ENCODE data around the gene SLC38A7.
"Not testable (repeated sequence)": the region's sequence is repeated elsewhere in the genome, so short reads cannot be mapped to it uniquely, and the experiment has no call there.

The SLC38A7 gene

DNA sequence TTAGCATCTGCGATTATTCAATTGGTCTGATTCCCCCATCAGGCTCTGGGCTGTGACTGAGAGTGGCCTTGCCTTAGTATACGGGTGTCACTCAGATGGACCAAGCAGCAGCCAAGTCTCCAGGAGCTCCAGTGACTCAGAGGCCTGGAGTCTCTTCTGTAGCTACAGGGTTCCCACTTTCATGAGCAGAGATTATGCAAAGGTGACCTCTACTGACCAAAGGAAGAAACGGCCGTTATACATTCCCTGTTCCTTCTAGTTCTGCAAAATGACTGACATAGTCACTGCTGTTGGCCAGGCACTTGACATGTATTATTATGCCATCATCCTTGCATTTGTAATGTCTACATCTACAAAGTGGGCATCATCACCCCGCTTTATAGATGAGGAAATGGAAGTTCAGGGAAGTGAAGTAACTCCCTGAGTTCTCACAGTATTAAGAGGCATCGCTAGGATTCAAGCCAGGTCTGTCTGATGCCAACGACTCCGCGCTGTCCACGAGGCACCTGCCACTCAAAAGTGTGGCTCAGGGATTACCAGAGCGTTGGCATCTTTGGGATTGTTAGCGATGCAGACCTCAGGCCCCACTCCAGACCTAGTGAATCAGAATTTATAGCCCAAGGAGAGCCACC, 23.3 kb downstream of the SLC38A7 start:
- Histone ChIP-seq H2AFZ (ENCODE audit: low read depth, low read length) (no peak overlapping the region), H3K36me3 (ENCODE audit: insufficient read depth, low read length) (no peaks in the 10 kb centered on the region), H3K4me3 (ENCODE audit: low read length) (no peak overlapping the region), H3K9me3 (ENCODE audit: low read length) (no peaks in the 10 kb centered on the region), H3K27me3 (ENCODE audit: insufficient read depth, low read length) (no peaks in the 10 kb centered on the region), H3K4me1 (ENCODE audit: insufficient read depth, low read length) (no peaks in the 10 kb centered on the region)

DNA sequence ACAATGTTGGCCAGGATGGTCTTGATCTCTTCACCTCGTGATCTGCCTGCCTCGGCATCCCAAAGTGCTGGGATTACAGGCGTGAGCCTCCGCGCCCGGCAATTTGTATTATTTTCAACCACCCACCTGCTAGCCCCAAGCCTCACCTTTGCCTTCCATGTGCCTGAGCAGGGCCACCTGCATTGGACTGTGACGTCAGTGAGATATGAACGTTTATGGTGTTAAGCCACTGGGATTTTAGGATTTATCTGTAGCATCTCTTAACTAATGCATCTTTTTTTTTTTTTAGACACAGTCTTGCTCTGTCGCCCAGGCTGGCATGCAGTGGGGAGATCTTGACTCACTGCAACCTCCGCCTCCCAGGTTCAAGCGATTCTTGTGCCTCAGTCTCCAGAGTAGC, 24.7 kb downstream of the SLC38A7 start:
- not testable (repeated sequence) for H3K4me3 ChIP-seq (ENCODE audit: low read length); H3K4me1 ChIP-seq (ENCODE audit: insufficient read depth, low read length); H3K27me3 ChIP-seq (ENCODE audit: insufficient read depth, low read length); H3K36me3 ChIP-seq (ENCODE audit: insufficient read depth, low read length); H2AFZ ChIP-seq (ENCODE audit: low read depth, low read length); H3K9me3 ChIP-seq (ENCODE audit: low read length)

DNA sequence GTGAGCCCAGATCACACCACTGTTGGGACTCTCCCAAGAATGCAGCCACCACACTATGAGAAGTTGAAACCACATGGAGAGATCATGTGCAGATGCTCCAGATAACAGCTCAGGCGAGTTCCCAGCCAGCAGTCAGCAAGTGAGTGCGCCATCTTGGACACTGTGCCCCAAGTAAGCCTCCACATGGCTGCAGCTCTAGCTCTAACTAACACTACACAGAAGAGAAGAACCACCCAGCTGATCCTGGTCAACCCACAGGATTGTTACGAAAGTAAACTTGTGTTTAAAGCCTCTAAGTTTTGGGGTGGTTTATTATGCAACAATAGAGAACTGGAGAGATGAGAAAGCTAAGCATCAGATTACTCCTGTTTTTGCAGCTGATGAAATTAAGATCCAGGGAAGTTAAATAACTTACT, 25.8 kb downstream of the SLC38A7 start:
- Histone ChIP-seq H3K36me3 (ENCODE audit: insufficient read depth, low read length) (no peaks in the 10 kb centered on the region), H2AFZ (ENCODE audit: low read depth, low read length) (no peak overlapping the region), H3K4me3 (ENCODE audit: low read length) (no peak overlapping the region), H3K4me1 (ENCODE audit: insufficient read depth, low read length) (peaks cover 8% of the 10 kb centered on the region), H3K27me3 (ENCODE audit: insufficient read depth, low read length) (no peaks in the 10 kb centered on the region), H3K9me3 (ENCODE audit: low read length) (no peaks in the 10 kb centered on the region)

DNA sequence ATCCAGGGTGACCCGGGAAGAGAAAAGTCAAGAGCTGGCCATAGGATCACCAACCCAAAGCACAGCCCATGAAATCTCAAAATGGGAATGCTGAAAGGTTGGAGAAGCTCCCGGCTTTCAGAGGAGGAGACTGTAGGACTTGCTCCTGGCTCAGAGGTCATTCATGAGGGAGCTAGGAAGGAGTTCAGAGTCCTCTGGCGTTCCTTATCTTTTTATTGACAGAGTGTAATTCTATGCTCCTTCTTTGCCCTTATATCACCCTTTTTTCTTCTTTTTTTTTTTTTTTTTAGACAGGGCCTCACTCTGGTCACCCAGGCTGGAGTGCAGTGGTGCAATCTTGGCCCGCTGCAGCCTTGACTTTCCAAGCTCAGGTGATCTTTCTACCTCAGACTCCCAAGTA, 27.7 kb downstream of the SLC38A7 start:
- Histone ChIP-seq H2AFZ (ENCODE audit: low read depth, low read length) (no peak overlapping the region), H3K4me3 (ENCODE audit: low read length) (no peak overlapping the region), H3K36me3 (ENCODE audit: insufficient read depth, low read length) (no peaks in the 10 kb centered on the region), H3K9me3 (ENCODE audit: low read length) (no peaks in the 10 kb centered on the region), H3K4me1 (ENCODE audit: insufficient read depth, low read length) (peaks cover 8% of the 10 kb centered on the region), H3K27me3 (ENCODE audit: insufficient read depth, low read length) (no peaks in the 10 kb centered on the region)

DNA sequence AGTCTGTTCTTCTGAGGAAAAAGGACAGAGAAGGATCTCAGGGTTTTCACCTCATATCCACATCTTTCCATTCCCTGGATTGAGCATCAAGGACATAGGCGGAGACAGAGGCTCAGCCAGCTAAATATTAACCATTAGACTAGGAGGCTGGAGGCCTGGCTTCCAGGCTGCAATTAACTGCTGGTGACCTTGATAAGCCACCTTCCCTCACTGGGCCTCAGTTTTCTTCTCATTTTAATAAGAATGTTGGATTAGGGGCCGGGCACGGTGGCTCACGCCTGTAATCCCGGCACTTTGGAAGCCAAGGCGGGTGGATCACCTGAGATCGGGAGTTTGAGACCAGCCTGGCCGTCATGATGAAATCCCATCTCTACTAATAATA, 29.4 kb downstream of the SLC38A7 start:
- Histone ChIP-seq H3K9me3 (ENCODE audit: low read length) (no peaks in the 10 kb centered on the region), H3K27me3 (ENCODE audit: insufficient read depth, low read length) (no peaks in the 10 kb centered on the region), H3K4me3 (ENCODE audit: low read length) (no peak overlapping the region), H3K4me1 (ENCODE audit: insufficient read depth, low read length) (peaks cover 8% of the 10 kb centered on the region), H3K36me3 (ENCODE audit: insufficient read depth, low read length) (no peaks in the 10 kb centered on the region), H2AFZ (ENCODE audit: low read depth, low read length) (no peak overlapping the region)

DNA sequence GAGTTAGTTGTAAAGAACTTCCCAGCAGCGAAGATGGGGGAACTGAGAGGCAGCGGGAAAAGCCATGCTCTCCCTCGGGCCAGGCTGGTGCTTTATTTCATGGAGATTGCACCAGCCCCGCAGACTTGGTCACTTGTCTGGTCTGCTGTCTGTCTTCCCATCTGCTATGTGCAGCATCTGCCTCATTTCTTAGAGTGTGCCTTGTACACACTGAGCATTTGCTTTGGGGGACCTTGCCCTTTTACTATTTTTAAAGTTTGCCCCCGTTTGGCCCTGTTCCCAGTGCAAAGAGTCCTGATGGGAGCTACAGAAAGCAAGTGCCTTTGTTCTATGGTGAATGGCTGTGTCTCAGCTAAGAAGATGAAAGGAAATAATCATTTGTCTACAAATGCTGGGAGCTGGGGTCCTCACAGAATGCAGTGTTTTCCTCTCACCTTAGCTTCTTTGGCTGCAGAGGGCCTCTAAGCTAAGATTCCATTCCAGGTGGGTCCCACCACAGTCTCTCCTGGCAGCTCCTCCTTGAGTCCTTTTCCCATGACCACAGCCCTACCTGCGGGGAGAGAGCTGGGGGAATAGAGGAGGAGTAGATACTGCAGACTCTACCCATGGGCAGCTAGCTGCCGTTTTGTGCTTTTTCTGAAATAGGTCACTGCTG, 29.9 kb downstream of the SLC38A7 start:
- no peaks in the 10 kb centered on the region for H3K9me3 ChIP-seq (ENCODE audit: low read length)
- no peak overlapping the region for H2AFZ ChIP-seq (ENCODE audit: low read depth, low read length)
- no peaks in the 10 kb centered on the region for H3K27me3 ChIP-seq (ENCODE audit: insufficient read depth, low read length)
- H3K4me3 ChIP-seq (ENCODE audit: low read length): no peak overlapping the region
- no peaks in the 10 kb centered on the region for H3K36me3 ChIP-seq (ENCODE audit: insufficient read depth, low read length)
- H3K4me1 ChIP-seq (ENCODE audit: insufficient read depth, low read length): peaks cover 8% of the 10 kb centered on the region

DNA sequence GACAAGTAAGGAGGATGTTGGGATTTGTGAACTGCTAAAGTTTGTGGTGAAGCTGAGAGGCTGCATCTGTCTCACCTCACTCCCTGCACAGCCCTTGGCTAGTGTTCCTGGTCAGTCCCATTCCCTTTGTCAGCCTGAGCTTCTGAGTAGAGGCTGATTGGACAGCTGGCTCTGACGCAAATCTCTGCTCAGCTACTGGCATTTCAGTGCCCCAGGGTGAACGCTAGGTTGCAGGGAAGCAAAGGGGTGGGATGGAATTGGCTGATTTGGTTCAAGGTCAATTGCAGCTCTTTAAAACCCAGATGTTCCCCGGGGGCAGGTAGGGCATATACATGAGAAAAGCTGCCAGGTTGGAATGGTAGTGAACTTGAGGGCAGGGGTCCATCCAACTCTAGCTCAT, 31.8 kb downstream of the SLC38A7 start:
- H3K4me1 ChIP-seq (ENCODE audit: insufficient read depth, low read length): peaks cover 8% of the 10 kb centered on the region
- H3K9me3 ChIP-seq (ENCODE audit: low read length): no peaks in the 10 kb centered on the region
- no peak overlapping the region for H2AFZ ChIP-seq (ENCODE audit: low read depth, low read length)
- H3K36me3 ChIP-seq (ENCODE audit: insufficient read depth, low read length): no peaks in the 10 kb centered on the region
- no peaks in the 10 kb centered on the region for H3K27me3 ChIP-seq (ENCODE audit: insufficient read depth, low read length)
- no peak overlapping the region for H3K4me3 ChIP-seq (ENCODE audit: low read length)

DNA sequence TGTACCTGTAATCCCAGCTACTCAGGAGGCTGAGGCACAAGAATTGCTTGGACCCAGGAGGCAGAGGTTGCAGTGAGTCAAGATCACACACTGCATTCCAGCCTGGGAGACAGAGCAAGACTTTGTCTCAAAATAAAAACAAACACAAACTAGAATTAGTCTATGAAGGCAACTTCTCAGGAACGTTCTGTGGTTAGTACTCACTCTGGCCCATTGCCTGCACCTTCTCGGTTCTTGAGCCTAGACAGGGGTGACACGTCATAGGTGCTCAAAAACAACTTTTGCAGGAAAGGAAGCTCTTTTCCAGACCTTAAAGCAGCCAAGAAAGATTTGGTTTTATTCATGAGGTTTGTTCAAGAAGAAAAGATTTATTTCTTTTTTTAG, 32.6 kb downstream of the SLC38A7 start:
- H3K36me3 ChIP-seq (ENCODE audit: insufficient read depth, low read length): no peaks in the 10 kb centered on the region

DNA sequence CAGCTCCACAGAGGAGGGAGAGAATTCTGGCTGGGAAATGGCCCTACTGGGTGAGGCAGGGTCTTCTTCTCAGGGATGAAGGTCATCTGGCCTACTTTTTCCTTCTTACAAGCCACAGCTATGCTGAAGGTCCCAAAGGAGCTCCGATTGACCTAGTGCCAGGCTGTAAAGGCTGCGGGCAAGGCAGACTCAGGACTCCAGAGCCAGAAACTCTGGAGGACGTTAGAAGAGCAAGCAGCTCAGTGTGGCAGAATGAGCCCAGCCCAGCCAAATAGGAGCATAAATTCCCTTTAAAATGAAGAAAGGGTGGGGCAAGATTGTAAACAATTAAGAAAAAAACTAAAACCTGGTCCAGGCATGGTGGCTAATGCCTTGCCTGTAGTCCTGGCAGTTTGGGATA, 34.9 kb downstream of the SLC38A7 start:
- H3K27me3 ChIP-seq (ENCODE audit: insufficient read depth, low read length): no peaks in the 10 kb centered on the region
- H3K9me3 ChIP-seq (ENCODE audit: low read length): no peaks in the 10 kb centered on the region
- no peaks in the 10 kb centered on the region for H3K36me3 ChIP-seq (ENCODE audit: insufficient read depth, low read length)
- H3K4me1 ChIP-seq (ENCODE audit: insufficient read depth, low read length): peaks cover 5% of the 10 kb centered on the region
- H2AFZ ChIP-seq (ENCODE audit: low read depth, low read length): no peak overlapping the region
- no peak overlapping the region for H3K4me3 ChIP-seq (ENCODE audit: low read length)

More for the DNA sequence above, 32.6 kb downstream of the SLC38A7 start:
- Histone ChIP-seq H3K9me3 (ENCODE audit: low read length) (no peaks in the 10 kb centered on the region), H2AFZ (ENCODE audit: low read depth, low read length) (no peak overlapping the region), H3K4me3 (ENCODE audit: low read length) (no peak overlapping the region), H3K4me1 (ENCODE audit: insufficient read depth, low read length) (peaks cover 8% of the 10 kb centered on the region), H3K27me3 (ENCODE audit: insufficient read depth, low read length) (no peaks in the 10 kb centered on the region)

DNA sequence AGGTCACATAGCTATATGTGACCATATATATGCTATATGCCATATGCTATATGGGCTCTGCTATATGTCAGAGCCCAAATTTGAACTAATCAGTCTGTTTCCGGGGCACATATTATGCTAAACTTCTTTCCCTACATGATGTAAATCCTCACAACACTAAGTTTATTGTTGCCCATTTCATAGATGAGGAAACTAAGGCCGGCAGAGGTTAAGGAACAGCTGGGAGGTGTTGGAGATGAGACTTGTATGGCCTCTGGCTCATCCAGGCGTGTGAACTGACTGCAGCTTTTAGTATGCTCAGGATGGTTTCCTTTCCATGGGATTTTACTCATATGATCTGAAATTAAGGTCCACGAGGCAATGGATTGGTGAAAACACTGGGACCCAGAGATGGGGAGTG, 37.5 kb downstream of the SLC38A7 start:
- H3K4me3 ChIP-seq (ENCODE audit: low read length): no peak overlapping the region
- H2AFZ ChIP-seq (ENCODE audit: low read depth, low read length): no peak overlapping the region
- H3K27me3 ChIP-seq (ENCODE audit: insufficient read depth, low read length): no peaks in the 10 kb centered on the region

DNA sequence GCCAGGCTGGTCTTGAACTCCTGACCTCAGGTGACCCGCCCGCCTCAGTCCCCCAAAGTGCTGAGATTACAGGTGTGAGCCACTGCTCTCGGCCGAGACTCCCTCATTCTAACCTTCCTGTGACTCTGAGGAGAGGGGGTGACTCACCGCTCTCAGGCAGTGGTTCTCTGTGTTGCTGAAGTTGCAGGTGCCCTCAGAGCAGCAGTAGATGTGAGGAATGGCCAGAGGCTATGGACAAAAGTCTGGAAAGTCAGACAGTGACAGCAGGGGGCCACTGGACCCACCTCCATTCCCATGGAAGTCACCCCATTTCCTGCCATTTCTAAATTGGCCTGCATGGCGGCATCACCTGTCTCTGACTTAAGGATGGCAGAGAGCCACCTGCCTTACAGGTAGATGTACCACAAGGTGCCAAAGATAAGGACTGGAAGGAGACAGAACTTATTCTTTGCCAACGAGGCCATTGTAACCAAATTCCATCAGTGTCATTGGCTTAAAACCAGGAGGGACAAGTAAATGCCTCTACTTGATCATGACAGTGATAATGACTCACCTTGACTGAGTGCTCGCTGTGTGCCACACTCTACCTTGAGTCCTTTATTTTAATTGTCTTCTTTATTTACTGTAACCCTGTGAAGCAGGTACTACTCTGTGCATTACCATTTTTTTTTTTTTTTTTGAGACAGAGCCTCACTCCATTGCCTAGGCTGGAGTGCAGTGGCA, 39.6 kb downstream of the SLC38A7 start:
- H3K4me3 ChIP-seq (ENCODE audit: low read length): no peak overlapping the region
- no peaks in the 10 kb centered on the region for H3K4me1 ChIP-seq (ENCODE audit: insufficient read depth, low read length)
- no peaks in the 10 kb centered on the region for H3K27me3 ChIP-seq (ENCODE audit: insufficient read depth, low read length)
- H3K36me3 ChIP-seq (ENCODE audit: insufficient read depth, low read length): no peaks in the 10 kb centered on the region
- no peak overlapping the region for H2AFZ ChIP-seq (ENCODE audit: low read depth, low read length)
- H3K9me3 ChIP-seq (ENCODE audit: low read length): no peaks in the 10 kb centered on the region

More for the DNA sequence above, 37.5 kb downstream of the SLC38A7 start:
- H3K9me3 ChIP-seq (ENCODE audit: low read length): no peaks in the 10 kb centered on the region
- no peaks in the 10 kb centered on the region for H3K4me1 ChIP-seq (ENCODE audit: insufficient read depth, low read length)
- no peaks in the 10 kb centered on the region for H3K36me3 ChIP-seq (ENCODE audit: insufficient read depth, low read length)

DNA sequence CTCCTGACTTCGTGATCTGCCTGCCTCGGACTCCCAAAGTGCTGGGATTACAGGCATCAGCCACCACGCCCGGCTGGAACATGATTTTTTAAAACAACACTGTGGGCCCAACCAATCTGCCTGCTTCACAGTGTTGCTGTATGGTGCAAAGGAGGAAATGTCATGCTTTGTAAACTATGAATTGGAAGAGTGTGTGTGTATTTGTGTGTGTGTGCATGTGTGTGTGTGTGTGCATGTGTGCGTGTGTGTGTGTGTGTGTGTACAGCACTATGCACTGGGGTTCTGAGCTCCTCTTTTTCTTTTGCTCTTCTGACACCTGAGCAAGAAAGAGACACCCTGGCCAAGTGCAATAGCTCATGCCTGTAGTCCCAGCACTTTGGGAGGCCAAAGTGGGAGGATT, 40.5 kb downstream of the SLC38A7 start:
- H3K4me1 ChIP-seq (ENCODE audit: insufficient read depth, low read length): no peaks in the 10 kb centered on the region
- no peaks in the 10 kb centered on the region for H3K27me3 ChIP-seq (ENCODE audit: insufficient read depth, low read length)
- H3K36me3 ChIP-seq (ENCODE audit: insufficient read depth, low read length): no peaks in the 10 kb centered on the region
- H2AFZ ChIP-seq (ENCODE audit: low read depth, low read length): no peak overlapping the region
- H3K9me3 ChIP-seq (ENCODE audit: low read length): no peaks in the 10 kb centered on the region
- H3K4me3 ChIP-seq (ENCODE audit: low read length): no peak overlapping the region

DNA sequence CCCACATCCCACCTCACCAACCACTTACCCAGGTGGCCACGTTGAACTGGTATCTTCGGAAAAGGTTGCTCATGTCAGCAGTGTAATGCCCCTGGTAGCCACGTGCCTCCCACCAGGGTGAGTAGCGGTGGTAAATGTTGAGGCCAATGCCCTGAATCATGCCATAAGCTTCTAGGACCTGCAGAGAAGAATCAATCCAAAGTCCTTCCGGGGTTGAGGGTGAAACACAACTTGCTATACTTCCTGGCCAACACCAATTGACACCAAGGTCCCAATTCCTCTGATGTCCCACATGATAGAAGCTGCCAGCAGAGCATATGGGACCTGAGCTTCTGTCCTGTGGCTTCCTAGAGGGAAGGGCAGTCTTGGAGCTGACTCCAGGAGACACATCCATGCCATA, 43.6 kb downstream of the SLC38A7 start:
- Histone ChIP-seq H2AFZ (ENCODE audit: low read depth, low read length) (no peak overlapping the region), H3K4me3 (ENCODE audit: low read length) (no peak overlapping the region), H3K4me1 (ENCODE audit: insufficient read depth, low read length) (no peaks in the 10 kb centered on the region), H3K36me3 (ENCODE audit: insufficient read depth, low read length) (no peaks in the 10 kb centered on the region), H3K9me3 (ENCODE audit: low read length) (no peaks in the 10 kb centered on the region), H3K27me3 (ENCODE audit: insufficient read depth, low read length) (no peaks in the 10 kb centered on the region)

Measured in neuron (in vitro differentiated cells).